Thyroid gland (tissue), 4 donors: ENCODE data around the gene GATA6. TPM values are rescaled to one million over a fixed set of nuclear protein-coding genes. Genes with fewer than 3 reads are reported as not detected.

Experiments used
- DNase-seq, 2 donors: peaks; one replicate each; pipeline ENCODE4 v3.0.0-alpha.2; 2019
- H3K27ac ChIP-seq, 3 donors: fragments of 200-600 bp; sonication (generic); 1 replicate in 2 of 3; 2 replicates in 1 of 3; pipeline ENCODE4 v1.5.1; 2016 to 2019; ENCODE audit warnings: mild to moderate bottlenecking in 1 of 3, moderate library complexity in 1 of 3
- H3K27me3 ChIP-seq: fragments of 200-600 bp; sonication (generic); one replicate; pipeline ENCODE4 v1.5.1; 2019
- H3K36me3 ChIP-seq, 2 donors: fragments of 200-600 bp; sonication (generic); one replicate each; pipeline ENCODE4 v1.5.1; 2016 to 2019
- H3K4me1 ChIP-seq, 2 donors: fragments of 200-600 bp; sonication (generic); one replicate each; pipeline ENCODE4 v1.5.1; 2017 to 2019
- H3K4me3 ChIP-seq, 3 donors: fragments of 200-600 bp; sonication (generic); replicated peaks in 1 of 3; 1 replicate in 2 of 3; 2 replicates in 1 of 3; pipeline ENCODE4 v1.5.1; 2016; ENCODE audit warnings: mild to moderate bottlenecking in 1 of 3
- H3K9me3 ChIP-seq: fragments of 200-600 bp; sonication (generic); one replicate; pipeline ENCODE4 v1.5.1; 2017
- CTCF ChIP-seq, 6 experiments: fragments of 200-600 bp in 3 of 6; fragments of 450-650 bp in 3 of 6; sonication (generic) in 3 of 6; IDR thresholded peaks; one replicate each; pipeline ENCODE4 v1.5.1; 2016 to 2019; ENCODE audit warnings: antibody characterized with exemption in 6 of 6, mild to moderate bottlenecking in 2 of 6, inconsistent platforms in 1 of 6, moderate library complexity in 1 of 6
- POLR2A ChIP-seq, 2 donors: fragments of 450-650 bp; IDR thresholded peaks; one replicate each; pipeline ENCODE4 v1.6.1; 2017; ENCODE audit warnings: antibody characterized with exemption in 2 of 2, mild to moderate bottlenecking in 2 of 2, moderate library complexity in 1 of 2
- WGBS, 2 donors: methylation state at CpG; one replicate each; pipeline ENCODE4 v1.1.5; 2017; 5-methylcytosine and 5-hydroxymethylcytosine counted together
- intact Hi-C: fragments of 100-400 bp; cut with DNase I; formaldehyde crosslinking; loops from one replicate; pipeline ENCODE4 v1.15.1; 2023
- total RNA-seq, 4 donors: library from RNA; depleted of rRNA; stranded (reverse); fragments of >200 nt; gene quantifications; one replicate each; pipeline ENCODE4 v1.2.3, GENCODE V29; 2016

The GATA6 gene
- total RNA-seq, 4 donors from 2014 or later: 8.5 to 18.9 (median 15.1) TPM

GRCh38 chr18:22163416-22164161, 5.8 kb upstream of the GATA6 start:
- DNase-seq: no peak
- WGBS, 2 donors: 83 to 87% methylated on average over 8 of the region's 8 CpGs
- H3K4me3 ChIP-seq: no peak overlapping the region

GRCh38 chr18:22164337-22165048, 4.9 kb upstream of the GATA6 start:
- no peak for DNase-seq
- Histone ChIP-seq H3K4me3 (no peak overlapping the region), H3K36me3 (no peaks in the 10 kb centered on the region), H3K27ac (no peak overlapping the region), H3K9me3 (no peaks in the 10 kb centered on the region), H3K27me3 (peaks cover 36% of the 10 kb centered on the region), H3K4me1 (peaks cover 17 to 21% of the 10 kb centered on the region in 2 donors)
- intact Hi-C loops: no loop called here
- no peak for TF ChIP-seq POLR2A (IDR thresholded peaks at IDR 0.05)
- TF ChIP-seq CTCF (IDR thresholded peaks at IDR 0.05): no peak
- WGBS, 2 donors: 66 to 68% methylated on average over 16 of the region's 16 CpGs

More at GRCh38 chr18:22163416-22164161, 5.8 kb upstream of the GATA6 start:
- no peaks in the 10 kb centered on the region for H3K36me3 ChIP-seq
- no peak for TF ChIP-seq POLR2A (IDR thresholded peaks at IDR 0.05)
- no peak for TF ChIP-seq CTCF (IDR thresholded peaks at IDR 0.05)
- no peak overlapping the region for H3K27ac ChIP-seq
- peaks cover 36% of the 10 kb centered on the region for H3K27me3 ChIP-seq
- H3K9me3 ChIP-seq: no peaks in the 10 kb centered on the region
- peaks cover 11 to 17% of the 10 kb centered on the region in 2 donors for H3K4me1 ChIP-seq
- intact Hi-C loops: no loop called here

GRCh38 chr18:22165049-22165602, 4.3 kb upstream of the GATA6 start:
- Histone ChIP-seq H3K4me1 (peaks cover 17 to 21% of the 10 kb centered on the region in 2 donors), H3K27me3 (peaks cover 36% of the 10 kb centered on the region), H3K4me3 (no peak overlapping the region), H3K36me3 (no peaks in the 10 kb centered on the region), H3K27ac (no peak overlapping the region), H3K9me3 (no peaks in the 10 kb centered on the region)
- intact Hi-C loops: no loop called here
- 22 to 26% methylated on average over 50 of the region's 50 CpGs for WGBS, 2 donors
- no peak for TF ChIP-seq CTCF (IDR thresholded peaks at IDR 0.05)
- no peak for TF ChIP-seq POLR2A (IDR thresholded peaks at IDR 0.05)
- DNase-seq: no peak

- H3K27ac ChIP-seq: peak overlapping the region in 2 of 3 donors; percentile 18 to 29
- intact Hi-C loops: no loop called here
- H3K4me1 ChIP-seq: peaks cover 17 to 21% of the 10 kb centered on the region in 2 donors
- no peak for DNase-seq
- peaks cover 36% of the 10 kb centered on the region for H3K27me3 ChIP-seq
- H3K36me3 ChIP-seq: no peaks in the 10 kb centered on the region
- H3K9me3 ChIP-seq: no peaks in the 10 kb centered on the region
- WGBS, 2 donors: 11 to 17% methylated on average over 16 to 22 of the region's 57 CpGs
- peak overlapping the region in 1 of 3 donors; percentile 1 for H3K4me3 ChIP-seq
- no peak for TF ChIP-seq POLR2A (IDR thresholded peaks at IDR 0.05)
These were observed 3.8 kb upstream of the GATA6 start for GRCh38 chr18:22165603-22166068.

GRCh38 chr18:22166069-22166950, 3.1 kb upstream of the GATA6 start:
- 13 to 19% methylated on average over 42 to 46 of the region's 46 CpGs for WGBS, 2 donors
- TF ChIP-seq CTCF (IDR thresholded peaks at IDR 0.05) (no peak), POLR2A (IDR thresholded peaks at IDR 0.05) (no peak)
- peak in 1 of 2 donors; percentile 10 for DNase-seq
- intact Hi-C loops: no loop called here
- Histone ChIP-seq H3K9me3 (no peaks in the 10 kb centered on the region), H3K27ac (peak overlapping the region in 2 of 3 donors; percentile 18 to 29), H3K4me3 (peak overlapping the region in 1 of 3 donors; percentile 1), H3K36me3 (no peaks in the 10 kb centered on the region), H3K27me3 (peaks cover 36% of the 10 kb centered on the region), H3K4me1 (peaks cover 17 to 26% of the 10 kb centered on the region in 2 donors)
